PC-9 (cell line): ENCODE data around the gene KLK11. TPM values are rescaled to one million over a fixed set of nuclear protein-coding genes. Genes with fewer than 3 reads are reported as not detected.

Source experiments
- BruUV-seq: library from RNA; stranded (reverse); fragments of 400-500 nt; replicated peaks from 2 replicates; lab custom pipeline; 2021; lab: Mats Ljungman, UMichigan
- CTCF ChIA-PET: fragments of 300-600 bp; sonication (Branson Sonifier 250); formaldehyde crosslinking; loops from one replicate; lab custom pipeline; 2022; ENCODE audit warnings: antibody characterized with exemption; lab: Charles Lee
- POLR2A ChIA-PET: fragments of 300-600 bp; sonication (Branson Sonifier 250); formaldehyde crosslinking; loops from one replicate; lab custom pipeline; 2022; ENCODE audit warnings: antibody characterized with exemption; ENCODE audit not compliant: unreplicated experiment; lab: Charles Lee
- DNase-seq, 2 experiments: peaks; one replicate each; pipeline versions ENCODE4 v3.0.0 to v3.0.0-alpha.2; 2015 to 2022; ENCODE audit warnings: mixed read lengths in 1 of 2
- H2AFZ ChIP-seq: fragments of 200-600 bp; sonication (generic); 2 replicates; pipeline ENCODE4 v1.8.1; 2017; ENCODE audit warnings: antibody characterized with exemption
- H3F3A ChIP-seq: fragments of 200-600 bp; sonication (generic); 2 replicates; pipeline ENCODE4 v1.8.1; 2017; ENCODE audit warnings: antibody characterized with exemption, mild to moderate bottlenecking, low read depth; ENCODE audit not compliant: insufficient read depth
- H3K27ac ChIP-seq: fragments of 200-600 bp; sonication (generic); 2 replicates; pipeline ENCODE4 v1.6.1; 2016; ENCODE audit warnings: mixed run types
- H3K27me3 ChIP-seq: fragments of 200-600 bp; sonication (generic); 2 replicates; pipeline ENCODE4 v1.6.1; 2016; ENCODE audit warnings: low read depth, mixed run types; ENCODE audit not compliant: insufficient read depth
- H3K36me3 ChIP-seq: fragments of 200-600 bp; sonication (generic); 2 replicates; pipeline ENCODE4 v1.6.1; 2016; ENCODE audit warnings: low read depth, mixed run types
- H3K4me1 ChIP-seq: fragments of 200-600 bp; sonication (generic); replicated peaks from 2 replicates; pipeline ENCODE4 v1.6.1; 2016; ENCODE audit warnings: mixed run types; ENCODE audit not compliant: insufficient read depth
- H3K4me2 ChIP-seq: fragments of 200-600 bp; sonication (generic); 2 replicates; pipeline ENCODE4 v1.6.1; 2017; ENCODE audit warnings: mixed run types
- H3K4me3 ChIP-seq: fragments of 200-600 bp; sonication (generic); 2 replicates; pipeline ENCODE4 v1.6.1; 2016; ENCODE audit warnings: mixed run types
- H3K79me2 ChIP-seq: fragments of 200-600 bp; sonication (generic); 2 replicates; pipeline ENCODE4 v1.6.1; 2017; ENCODE audit warnings: low read depth, mixed run types
- H3K9me2 ChIP-seq: fragments of 200-600 bp; sonication (generic); 2 replicates; pipeline ENCODE4 v1.8.1; 2017; ENCODE audit warnings: mild to moderate bottlenecking; ENCODE audit not compliant: insufficient read depth
- H3K9me3 ChIP-seq: fragments of 200-600 bp; sonication (generic); 2 replicates; pipeline ENCODE4 v1.8.1; 2016; ENCODE audit warnings: low read depth; ENCODE audit not compliant: insufficient read depth
- H4K20me1 ChIP-seq: fragments of 200-600 bp; sonication (generic); 2 replicates; pipeline ENCODE4 v1.8.1; 2017; ENCODE audit not compliant: insufficient read depth
- EZH2 ChIP-seq: fragments of 200-600 bp; sonication (generic); IDR thresholded peaks from 2 replicates; pipeline ENCODE4 v1.8.0; 2017; ENCODE audit warnings: antibody characterized with exemption, low read depth
- intact Hi-C: fragments of 100-400 bp; cut with micrococcal nuclease; formaldehyde crosslinking; loops from one replicate; pipeline ENCODE4 v1.10.0; 2022; ENCODE audit not compliant: unreplicated experiment
- total RNA-seq: library from RNA; stranded (reverse); gene quantifications from 2 replicates; pipeline ENCODE4 v1.2.3, GENCODE V29; 2021
- TF ChIP-seq, protein P1 (sequence below): fragments of 200-600 bp; sonication (generic); conservative IDR thresholded peaks from 2 replicates; pipeline ENCODE4 v1.6.1; 2017; ENCODE audit warnings: mixed run types, antibody characterized with exemption, mild to moderate bottlenecking, moderate library complexity

Gene KLK11
- total RNA-seq, 1 experiment from 2014 or later = 1.5 TPM

DNA sequence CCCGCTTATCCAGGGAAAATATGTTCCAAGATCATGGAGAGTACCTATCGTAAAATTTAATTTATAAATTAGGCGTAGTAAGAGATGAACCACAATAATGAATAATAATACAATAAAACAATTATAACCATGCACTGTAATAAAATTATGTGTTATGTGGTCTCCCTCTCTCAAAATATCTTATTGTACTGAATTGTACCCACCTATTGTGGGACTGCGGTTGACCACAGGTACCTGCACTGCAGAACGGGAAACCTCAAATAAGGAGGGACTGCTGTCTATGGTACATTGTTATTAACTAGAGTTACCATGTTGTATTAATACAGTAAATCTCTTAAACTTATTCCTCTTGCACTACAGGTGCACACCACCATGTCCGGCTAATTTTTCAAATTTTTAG, 13.7 kb upstream of the KLK11 start:
- Histone ChIP-seq H3K27me3 (0 out of 2 replicates have a peak, but pooled peaks cover 14% of the 10 kb centered on the region), H2AFZ (no peak overlapping the region), H3K9me3 (no peaks in the 10 kb centered on the region), H3K27ac (no peak overlapping the region), H3K36me3 (no peaks in the 10 kb centered on the region), H3K4me3 (no peak overlapping the region), H3K79me2 (no peaks in the 10 kb centered on the region), H3F3A (no peaks in the 10 kb centered on the region), H3K4me1 (no peaks in the 10 kb centered on the region), H4K20me1 (no peaks in the 10 kb centered on the region), H3K9me2 (no peaks in the 10 kb centered on the region), H3K4me2 (no peak overlapping the region)
- intact Hi-C loops = no loop called here
- ChIA-PET CTCF (no interaction called here), POLR2A (no interaction called here)
- BruUV-seq = no TSS peak
- no peak for TF ChIP-seq EZH2
- no peak for DNase-seq

DNA sequence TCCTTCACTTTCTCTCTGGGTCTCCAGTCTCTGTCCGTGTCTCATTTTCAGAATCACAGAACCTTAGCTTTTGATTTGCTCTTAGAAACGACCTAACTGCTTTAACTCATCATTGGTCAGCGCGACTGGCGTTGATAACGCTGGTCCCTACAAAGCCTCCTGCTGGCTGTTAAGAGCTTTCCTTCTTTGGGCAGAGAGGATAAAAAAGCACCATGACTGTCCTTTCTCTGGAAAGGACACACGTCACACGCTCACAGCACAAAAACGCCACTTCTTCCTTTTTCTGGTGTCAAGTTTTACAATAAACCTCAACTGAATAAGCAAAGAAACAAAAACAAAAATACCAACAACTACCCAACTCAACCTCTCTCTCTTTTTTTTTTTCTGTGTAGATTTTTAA, 10.1 kb upstream of the KLK11 start:
- intact Hi-C loops = no loop called here
- ChIA-PET CTCF (interaction anchor here (0.6 kb wide), 1 partner anchor 18 kb away, joined by 12 read pairs; no protein-coding TSS in a partner anchor), POLR2A (no interaction called here)
- H2AFZ ChIP-seq = no peak overlapping the region
- H3K79me2 ChIP-seq = no peaks in the 10 kb centered on the region
- no peaks in the 10 kb centered on the region for H3K9me3 ChIP-seq
- no peaks in the 10 kb centered on the region for H3K36me3 ChIP-seq
- no peaks in the 10 kb centered on the region for H4K20me1 ChIP-seq
- no peak overlapping the region for H3K4me2 ChIP-seq
- no peak overlapping the region for H3K4me3 ChIP-seq
- BruUV-seq = no TSS peak
- H3K9me2 ChIP-seq = no peaks in the 10 kb centered on the region
- DNase-seq = peak in 1 of 2 experiments; percentile 12
- no peaks in the 10 kb centered on the region for H3K4me1 ChIP-seq
- TF ChIP-seq, protein P1, sequence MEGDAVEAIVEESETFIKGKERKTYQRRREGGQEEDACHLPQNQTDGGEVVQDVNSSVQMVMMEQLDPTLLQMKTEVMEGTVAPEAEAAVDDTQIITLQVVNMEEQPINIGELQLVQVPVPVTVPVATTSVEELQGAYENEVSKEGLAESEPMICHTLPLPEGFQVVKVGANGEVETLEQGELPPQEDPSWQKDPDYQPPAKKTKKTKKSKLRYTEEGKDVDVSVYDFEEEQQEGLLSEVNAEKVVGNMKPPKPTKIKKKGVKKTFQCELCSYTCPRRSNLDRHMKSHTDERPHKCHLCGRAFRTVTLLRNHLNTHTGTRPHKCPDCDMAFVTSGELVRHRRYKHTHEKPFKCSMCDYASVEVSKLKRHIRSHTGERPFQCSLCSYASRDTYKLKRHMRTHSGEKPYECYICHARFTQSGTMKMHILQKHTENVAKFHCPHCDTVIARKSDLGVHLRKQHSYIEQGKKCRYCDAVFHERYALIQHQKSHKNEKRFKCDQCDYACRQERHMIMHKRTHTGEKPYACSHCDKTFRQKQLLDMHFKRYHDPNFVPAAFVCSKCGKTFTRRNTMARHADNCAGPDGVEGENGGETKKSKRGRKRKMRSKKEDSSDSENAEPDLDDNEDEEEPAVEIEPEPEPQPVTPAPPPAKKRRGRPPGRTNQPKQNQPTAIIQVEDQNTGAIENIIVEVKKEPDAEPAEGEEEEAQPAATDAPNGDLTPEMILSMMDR = no peak
- no peak for TF ChIP-seq EZH2
- H3K27ac ChIP-seq = no peak overlapping the region
- H3K27me3 ChIP-seq = no peaks in the 10 kb centered on the region
- no peaks in the 10 kb centered on the region for H3F3A ChIP-seq

DNA sequence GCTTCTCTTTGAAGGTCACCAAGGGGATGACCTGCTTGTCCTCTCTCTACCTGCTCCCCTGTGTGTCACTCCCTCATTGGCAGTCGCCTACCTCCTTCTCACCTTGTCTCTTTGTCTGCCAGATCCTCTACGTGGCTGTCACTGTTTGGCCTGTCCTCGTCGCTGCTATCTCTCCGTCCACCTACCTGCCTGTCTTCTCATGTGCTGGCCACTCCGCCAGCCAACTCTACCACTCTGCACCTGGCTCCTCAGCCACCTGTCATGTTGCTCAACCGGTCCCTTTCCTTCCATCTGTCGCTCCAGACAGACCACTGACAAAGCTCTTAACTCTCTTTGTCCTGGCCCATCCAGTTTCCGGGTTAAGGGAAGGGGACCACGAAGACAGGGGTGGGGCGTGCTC, 8.3 kb upstream of the KLK11 start, which contains the start of gene KLK12:
TSS of gene KLK12 (minus strand) at position 299 of the 400 bp plus-strand sequence. CDS start 381 bp downstream, outside the sequence.
- Histone ChIP-seq H3F3A (no peaks in the 10 kb centered on the region), H3K36me3 (no peaks in the 10 kb centered on the region), H3K4me3 (no peak within 1 kb of the TSS), H4K20me1 (no peaks in the 10 kb centered on the region), H3K4me2 (0 out of 2 replicates have a peak within 1 kb of the TSS, but pooled peaks have one; percentile 4), H3K27ac (no peak within 1 kb of the TSS), H3K4me1 (no peaks in the 10 kb centered on the region), H2AFZ (no peak within 1 kb of the TSS), H3K9me2 (no peaks in the 10 kb centered on the region), H3K27me3 (no peaks in the 10 kb centered on the region), H3K9me3 (no peaks in the 10 kb centered on the region), H3K79me2 (no peaks in the 10 kb centered on the region)
- POLR2A ChIA-PET = interaction anchor here (0.6 kb wide), 1 partner anchor 32 kb away, joined by 3 read pairs; no protein-coding TSS in a partner anchor
- peak in 1 of 2 experiments; percentile 37 for DNase-seq
- CTCF ChIA-PET = interaction anchor here (0.6 kb wide), 1 partner anchor 329 kb away, joined by 3 read pairs; no protein-coding TSS in a partner anchor
- intact Hi-C loops = no loop called here
- no peak for TF ChIP-seq EZH2
- TF ChIP-seq, protein P1 = no peak
- BruUV-seq = no TSS peak

DNA sequence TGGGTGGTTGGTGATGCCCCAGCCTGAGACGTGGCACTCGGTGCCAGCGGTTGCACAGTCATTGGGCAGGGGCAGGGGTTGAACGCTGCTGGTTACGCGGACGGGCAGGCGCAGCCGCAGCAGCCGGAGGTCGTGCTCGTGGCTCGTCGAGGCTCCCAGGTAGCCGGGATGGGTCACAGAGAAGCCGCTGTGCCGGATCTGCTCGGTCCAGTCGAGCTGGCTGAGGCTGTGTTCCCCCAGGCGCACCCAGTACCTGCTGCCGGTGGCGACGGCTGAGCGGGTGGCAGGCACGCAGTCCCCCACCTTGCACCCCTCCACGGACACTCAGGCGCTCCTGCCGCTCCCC, 5.4 kb upstream of the KLK11 start:
- Histone ChIP-seq H3F3A (no peaks in the 10 kb centered on the region), H4K20me1 (no peaks in the 10 kb centered on the region), H3K27ac (no peak overlapping the region), H2AFZ (no peak overlapping the region), H3K9me2 (no peaks in the 10 kb centered on the region), H3K79me2 (no peaks in the 10 kb centered on the region), H3K4me1 (no peaks in the 10 kb centered on the region), H3K36me3 (no peaks in the 10 kb centered on the region), H3K4me3 (no peak overlapping the region), H3K4me2 (no peak overlapping the region), H3K9me3 (no peaks in the 10 kb centered on the region), H3K27me3 (0 out of 2 replicates have a peak, but pooled peaks cover 8% of the 10 kb centered on the region)
- POLR2A ChIA-PET = no interaction called here
- CTCF ChIA-PET = no interaction called here
- no TSS peak for BruUV-seq
- DNase-seq = peak in 1 of 2 experiments; percentile 3
- intact Hi-C loops = no loop called here
- TF ChIP-seq, protein P1 = no peak
- no peak for TF ChIP-seq EZH2
